ENCODE data around the gene TRIM2. TPM values are rescaled to one million over a fixed set of nuclear protein-coding genes. Genes with fewer than 3 reads are reported as not detected.

TRIM2 gene
- total and polyA plus RNA-seq, 2 experiments from 2014 or later = 22.0 to 61.5 TPM

- no peaks in the 10 kb centered on the region for H4K20me1 ChIP-seq (replicated peaks; ENCODE audit: insufficient read depth)
- H3K36me3 ChIP-seq (ENCODE audit: insufficient read depth) = no peaks in the 10 kb centered on the region
- peak overlapping the region; percentile 44 for H3K4me3 ChIP-seq
- Mint-ChIP-seq H3K4me3 (no peak overlapping the region), H3K36me3 (ENCODE audit: low read depth) (peaks cover 20% of the 10 kb centered on the region; the same call in 2 of the 3 replicates), H3K9me3 (0 out of 3 replicates have a peak, but pooled peaks cover 7% of the 10 kb centered on the region), H3K4me1 (peaks cover 50% of the 10 kb centered on the region), H3K27ac (no peak overlapping the region), H3K27me3 (ENCODE audit: insufficient read depth, low read depth, poor library complexity) (peaks cover 2% of the 10 kb centered on the region)
- no peaks in the 10 kb centered on the region for H3K9me2 ChIP-seq (ENCODE audit: insufficient read depth)
- peaks cover 34% of the 10 kb centered on the region for H3K79me2 ChIP-seq (replicated peaks; ENCODE audit: insufficient read depth)
- H3F3A ChIP-seq (replicated peaks; ENCODE audit: low read depth) = 0 out of 2 replicates have a peak, but pooled peaks cover 4% of the 10 kb centered on the region
- no peaks in the 10 kb centered on the region for H3K27me3 ChIP-seq (ENCODE audit: insufficient read depth)
- no peak for TF ChIP-seq EZH2phosphoT487 (IDR thresholded peaks at IDR 0.05; ENCODE audit: unreplicated experiment)
- no peak for TF ChIP-seq ZNF331 (CRISPR knock-in tag; IDR thresholded peaks at IDR 0.05; ENCODE audit: low read depth)
- TF ChIP-seq CREB1 (CRISPR knock-in tag; IDR thresholded peaks at IDR 0.05; ENCODE audit: low read depth) = no peak
- no peak for TF ChIP-seq JUNB (IDR thresholded peaks at IDR 0.05; ENCODE audit: unreplicated experiment)
- TF ChIP-seq CTCF (conservative IDR thresholded peaks at IDR 0.05; ENCODE audit: low read depth in 2 of 2) = no peak
- TF ChIP-seq ZNF114 (CRISPR knock-in tag; IDR thresholded peaks at IDR 0.05) = no peak
- TF ChIP-seq ETS1 (IDR thresholded peaks at IDR 0.05) = no peak
- no peak for TF ChIP-seq POLR2AphosphoS5 (IDR thresholded peaks at IDR 0.05; ENCODE audit: low read depth)
- no peak for TF ChIP-seq ZNF462 (CRISPR knock-in tag; IDR thresholded peaks at IDR 0.05)
- no peak for TF ChIP-seq EZH2 (IDR thresholded peaks at IDR 0.05; ENCODE audit: low read depth, unreplicated experiment)
- H3K4me1 ChIP-seq (ENCODE audit: insufficient read depth) = peaks cover 67% of the 10 kb centered on the region
- H2AFZ ChIP-seq = no peak overlapping the region
- ATAC-seq = peak; percentile 50
- H3K4me2 ChIP-seq = peak overlapping the region; percentile 53
- H3K27ac ChIP-seq (ENCODE audit: low read depth) = peak overlapping the region; percentile 91
- peak; percentile 52 for DNase-seq (ENCODE audit: low spot score)
These were observed 54.5 kb downstream of the TRIM2 start for GRCh38 chr4:153258750-153259149.
